ENCODE results near the gene METTL25.

The METTL25 gene

GRCh38 chr12:82473111-82473754, 114.9 kb downstream of the METTL25 start:
- DNase-seq, result no peak

GRCh38 chr12:82474181-82474797, 116.0 kb downstream of the METTL25 start:
- no peak for DNase-seq

- no peak for DNase-seq
Measured at GRCh38 chr12:82474798-82475184, 116.5 kb downstream of the METTL25 start.

- DNase-seq, result no peak
Measured at GRCh38 chr12:82475211-82475610, 116.9 kb downstream of the METTL25 start.

- no peak for DNase-seq
Measured at GRCh38 chr12:82476511-82476910, 118.2 kb downstream of the METTL25 start.

DNA sequence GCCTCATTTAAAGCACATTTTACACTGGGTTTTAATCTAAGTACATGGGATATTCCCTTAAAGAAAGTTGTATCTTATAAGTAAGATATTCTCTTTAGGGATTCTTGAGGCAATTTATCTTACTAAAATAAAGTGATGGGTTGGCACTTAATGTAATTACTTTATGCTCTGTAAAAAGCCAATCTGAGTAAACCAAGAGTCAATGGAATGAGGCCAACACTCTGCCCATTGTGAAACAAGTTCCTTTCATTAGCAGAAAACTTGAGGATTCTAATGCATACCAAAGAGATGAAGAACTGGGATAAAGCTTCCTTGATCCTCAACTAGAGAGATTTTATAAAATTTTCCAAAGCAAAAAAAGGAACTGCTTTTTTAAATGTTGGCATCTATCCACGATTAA, 121.2 kb downstream of the METTL25 start:
- no peak for DNase-seq

DNA sequence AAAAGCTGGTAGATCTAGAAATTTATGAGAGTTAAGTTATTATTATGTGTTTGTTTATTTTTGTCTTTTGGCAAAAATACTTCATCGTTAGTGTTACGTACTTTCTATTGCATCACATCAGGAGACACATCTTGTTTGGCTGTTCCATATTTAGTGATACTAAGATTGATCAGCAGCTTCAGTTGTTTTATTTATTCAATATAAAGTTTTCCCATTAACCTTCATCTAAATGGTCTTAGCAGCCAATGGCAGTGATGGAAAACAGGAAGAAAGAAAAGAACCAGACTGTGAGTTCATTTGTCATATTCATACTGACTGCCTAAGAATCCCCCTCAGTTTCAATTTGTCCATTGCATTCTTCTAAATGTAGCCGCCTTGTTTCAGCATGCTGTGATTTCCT, 122.3 kb downstream of the METTL25 start:
- DNase-seq, result no peak

DNA sequence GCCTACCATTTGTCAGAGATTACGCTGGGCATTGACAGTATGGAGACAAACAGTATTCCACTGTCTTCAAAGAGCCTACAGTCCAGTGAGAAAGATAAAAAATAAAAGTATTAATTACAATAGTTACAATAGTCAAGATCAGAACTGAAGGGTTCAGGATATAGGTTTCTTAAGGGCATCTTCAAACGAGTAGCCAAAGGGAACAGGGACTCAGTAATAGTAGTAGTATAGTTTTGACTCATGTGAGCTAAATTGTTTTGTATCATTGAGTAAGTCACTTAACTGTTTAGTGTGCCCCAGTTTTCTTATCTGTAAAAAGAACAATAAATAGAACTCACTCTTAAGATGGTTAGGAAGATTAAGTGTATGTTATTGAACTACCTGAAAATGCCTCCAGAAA, 123.6 kb downstream of the METTL25 start:
- DNase-seq, result no peak

DNA sequence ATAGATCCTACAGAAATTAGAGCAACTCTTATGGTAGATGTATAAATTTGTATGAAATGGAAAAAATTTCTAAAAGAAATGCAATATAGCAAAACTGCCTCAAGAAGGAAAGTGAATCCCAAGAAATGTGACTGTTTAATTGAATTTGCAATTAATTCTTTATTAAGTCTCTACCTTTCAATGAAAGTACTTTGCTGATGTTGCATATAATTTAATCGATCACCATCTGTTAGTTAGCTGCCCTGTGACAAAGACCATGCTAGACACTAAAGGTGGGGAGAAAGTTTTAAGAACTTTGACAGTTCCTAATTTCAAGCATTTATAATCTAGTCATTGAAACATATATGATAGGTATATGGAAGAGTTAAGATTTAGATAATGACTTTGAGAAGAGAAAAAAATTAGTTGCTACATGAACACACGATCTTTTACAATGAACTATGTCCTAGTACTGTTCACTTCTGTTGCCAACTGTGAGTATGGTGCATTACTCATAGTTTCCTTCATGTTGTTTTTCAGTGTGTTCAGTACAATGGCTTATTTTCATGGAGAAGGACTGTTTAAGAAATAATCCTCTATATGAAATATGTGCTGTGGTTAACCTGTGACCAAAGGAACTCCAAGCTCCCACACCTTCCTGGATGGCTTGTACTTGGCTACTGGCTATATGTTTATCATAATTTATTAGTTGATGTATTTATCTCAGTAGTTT, 128.4 kb downstream of the METTL25 start:
- no peak for DNase-seq

DNA sequence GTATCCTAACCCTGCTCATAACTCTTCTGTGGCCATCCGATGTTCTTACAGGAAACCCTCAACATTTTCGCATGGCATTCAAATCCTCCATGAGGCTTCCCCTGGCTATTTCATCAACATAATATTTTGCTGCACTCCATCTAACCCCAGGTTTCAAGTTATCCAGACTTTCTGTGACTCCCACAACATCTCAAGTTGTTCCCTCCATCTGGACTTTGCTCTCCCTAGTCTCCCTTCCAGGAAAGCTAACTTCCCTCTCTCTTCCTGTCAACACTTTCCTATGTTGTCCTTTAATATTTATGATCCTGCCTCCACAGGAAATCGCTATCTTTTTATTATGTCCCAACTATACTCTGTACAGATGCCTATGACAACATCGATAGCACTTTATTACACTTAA, 146.1 kb downstream of the METTL25 start:
- no peak for DNase-seq

- DNase-seq, result no peak
Measured at GRCh38 chr12:82505150-82505549, 146.8 kb downstream of the METTL25 start.

DNA sequence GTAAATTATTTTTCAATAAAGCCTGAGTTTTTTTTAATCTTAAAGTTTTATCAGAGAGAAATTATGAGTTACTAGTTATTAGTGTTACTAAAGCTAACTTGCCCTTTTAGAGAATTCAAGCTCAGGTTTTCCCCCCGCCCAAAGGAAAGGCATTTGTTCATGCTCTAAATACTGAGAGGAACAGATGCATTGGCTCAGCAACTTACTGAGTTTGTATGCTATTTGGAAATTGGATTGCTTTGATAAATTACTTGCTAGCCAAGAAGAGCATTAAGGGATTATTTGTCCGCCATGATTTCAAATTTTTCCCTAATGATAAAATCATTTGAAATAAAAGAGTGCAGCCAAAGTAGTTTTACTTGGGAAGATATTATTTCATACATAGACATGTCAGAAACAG, 149.4 kb downstream of the METTL25 start:
- no peak for DNase-seq

DNA sequence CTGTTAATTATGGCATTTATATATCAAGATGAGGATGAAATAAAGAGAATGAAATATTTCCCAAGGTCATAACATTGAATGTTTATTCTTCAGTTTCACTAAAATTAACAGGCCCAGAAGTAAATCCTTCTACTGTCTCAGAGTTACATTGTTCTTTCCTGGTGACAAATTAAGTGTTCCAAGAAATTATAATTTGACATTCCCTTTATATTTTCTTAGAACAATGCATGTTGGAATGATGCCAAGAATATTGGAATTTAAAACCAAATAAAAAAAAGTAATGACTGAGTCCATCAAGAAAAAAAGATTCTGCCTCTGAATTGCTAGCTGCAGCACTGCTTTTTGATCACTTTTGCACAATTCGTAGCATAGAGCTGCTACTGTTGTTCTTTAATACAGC, 152.1 kb downstream of the METTL25 start:
- no peak for DNase-seq

DNA sequence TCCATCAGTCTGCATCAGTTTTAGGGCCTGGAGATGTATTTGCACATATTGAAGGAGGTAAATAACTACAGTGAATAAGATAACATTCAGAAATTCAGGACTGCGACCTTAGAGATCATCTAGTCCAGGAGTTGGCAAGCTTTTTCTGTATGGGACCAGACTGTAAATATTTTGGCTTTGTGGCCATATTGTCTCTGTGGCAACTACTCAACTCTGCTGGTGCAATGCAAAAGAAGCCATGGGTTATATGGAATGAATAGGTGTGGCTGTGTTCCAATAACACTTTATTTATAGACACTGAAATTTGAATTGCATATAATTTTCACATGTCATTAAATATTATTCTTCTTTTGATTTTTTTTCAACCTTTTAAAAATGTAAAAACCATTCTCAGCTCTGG, 156.6 kb downstream of the METTL25 start:
- DNase-seq, result no peak

GRCh38 chr12:82515652-82516051, 157.3 kb downstream of the METTL25 start:
- DNase-seq, result no peak

DNA sequence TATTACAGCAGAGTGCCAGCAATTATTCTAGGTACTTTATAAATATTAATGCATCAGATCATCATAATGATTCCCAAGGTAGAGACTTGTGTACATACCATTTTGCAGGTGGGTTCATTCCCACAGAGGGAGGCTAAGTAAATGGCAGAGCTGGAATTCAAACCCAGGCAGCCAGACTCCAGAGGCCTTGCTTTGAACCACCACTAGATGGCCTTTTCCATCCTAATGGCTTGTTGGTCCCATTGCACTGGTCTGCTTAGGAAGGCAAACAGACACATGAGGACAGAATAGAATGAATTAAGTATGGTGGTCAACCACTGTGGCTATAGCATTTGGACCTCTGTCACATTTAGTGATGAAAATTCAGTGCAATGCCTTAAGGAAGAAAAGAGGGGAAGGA, 158.7 kb downstream of the METTL25 start:
- DNase-seq, result no peak

GRCh38 chr12:82517808-82518207, 159.5 kb downstream of the METTL25 start:
- DNase-seq, result no peak

GRCh38 chr12:82519510-82519909, 161.2 kb downstream of the METTL25 start:
- DNase-seq, result no peak

GRCh38 chr12:82522285-82522684, 164.0 kb downstream of the METTL25 start:
- no peak for DNase-seq

DNA sequence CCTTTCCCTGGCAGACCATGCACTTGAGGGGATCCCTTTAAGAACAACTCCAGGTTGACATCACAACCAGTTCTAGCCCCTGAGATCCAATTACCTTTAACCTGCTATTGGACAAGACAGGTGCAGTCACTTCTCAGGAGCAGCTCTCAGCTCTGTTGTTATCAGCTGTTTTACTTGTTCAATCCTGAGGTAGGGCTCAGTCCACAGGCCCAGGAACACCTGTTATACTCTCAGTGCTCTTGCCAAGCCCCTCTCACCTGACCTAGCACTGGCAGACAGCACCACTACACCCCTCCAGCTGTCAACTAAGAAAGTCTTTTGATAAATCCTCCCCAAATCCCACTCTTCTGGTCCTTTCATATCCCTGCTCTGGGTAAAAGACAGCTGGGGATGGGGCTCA, 164.4 kb downstream of the METTL25 start:
- no peak for DNase-seq

- no peak for DNase-seq
Measured at GRCh38 chr12:82523996-82524395, 165.7 kb downstream of the METTL25 start.

- DNase-seq, result no peak
Measured at GRCh38 chr12:82524641-82525040, 166.3 kb downstream of the METTL25 start.

GRCh38 chr12:82525616-82526015, 167.3 kb downstream of the METTL25 start:
- no peak for DNase-seq

DNA sequence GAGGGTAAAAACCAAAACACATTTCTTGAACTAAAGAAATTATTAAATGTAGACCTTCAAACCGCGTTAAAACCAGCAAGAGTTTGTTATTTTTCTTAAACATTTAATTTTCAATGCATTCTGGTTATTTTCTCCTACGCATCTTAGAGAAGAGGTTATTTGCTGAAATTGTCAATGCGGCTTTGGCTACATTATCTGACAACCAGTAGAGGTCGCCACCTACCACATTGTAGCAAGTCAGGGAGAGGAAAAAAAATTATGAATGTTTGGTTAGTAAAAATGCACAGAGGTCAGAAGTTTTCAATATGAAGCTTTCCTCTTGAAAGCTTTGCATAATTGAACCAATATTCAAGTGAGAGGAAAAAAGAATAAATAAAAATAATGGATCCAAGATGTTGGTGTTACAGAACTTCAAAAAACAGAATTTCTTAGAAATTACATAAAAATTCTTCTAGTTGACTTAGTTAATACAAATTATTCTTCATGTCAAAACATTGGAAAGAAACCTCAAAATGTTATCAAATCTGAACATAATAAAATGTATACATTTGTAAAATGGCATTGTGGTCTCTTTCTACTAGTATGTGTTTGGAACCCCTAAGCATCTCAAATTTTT, 168.9 kb downstream of the METTL25 start:
- peak; percentile 9 for DNase-seq

Measured in activated CD4-positive, alpha-beta T cell treated with anti-CD3 and anti-CD28 coated beads for 48 hours (primary cell).